H1 (cell line): ENCODE data around the gene OR56A4. TPM values are rescaled to one million over a fixed set of nuclear protein-coding genes. Genes with fewer than 3 reads are reported as not detected.
A peak's percentile ranks its signal among the peaks of the same experiment; 100 is the strongest.

Source experiments
- CTCF ChIA-PET: fragments of 300-600 bp; sonication (Branson Sonifier 250); formaldehyde crosslinking; loops from one replicate; lab custom pipeline; 2021; ENCODE audit not compliant: partially characterized antibody; lab: Charles Lee
- POLR2A ChIA-PET: fragments of 300-600 bp; sonication (Branson Sonifier 250); formaldehyde crosslinking; loops from one replicate; lab custom pipeline; 2021; ENCODE audit warnings: inconsistent platforms; ENCODE audit not compliant: partially characterized antibody; lab: Charles Lee
- DNase-seq, 2 experiments: peaks; one replicate each; pipeline versions ENCODE4 v3.0.0 to v3.0.0-alpha.2; 2010 to 2022; ENCODE audit warnings: low spot score in 2 of 2, low read depth in 1 of 2, mixed read lengths in 1 of 2
- FAIRE-seq: peaks from 2 replicates; lab custom pipeline; 2011; peaks lifted over from hg19 to GRCh38; lab: Jason Lieb, UNC
- H2AFZ ChIP-seq: 2 replicates; pipeline ENCODE4 v1.8.1; 2012; ENCODE audit warnings: low read length, inconsistent platforms
- H2AK5ac ChIP-seq: 2 replicates; pipeline ENCODE4 v1.6.1; 2013; ENCODE audit warnings: low read depth, low read length
- H2BK120ac ChIP-seq: replicated peaks from 2 replicates; pipeline ENCODE3; 2013; ENCODE audit warnings: low read depth, low read length, inconsistent platforms
- H2BK12ac ChIP-seq: 2 replicates; pipeline ENCODE4 v1.6.1; 2013; ENCODE audit warnings: low read depth, low read length
- H2BK15ac ChIP-seq: 2 replicates; pipeline ENCODE4 v1.6.1; 2013; ENCODE audit warnings: low read length
- H2BK20ac ChIP-seq: 2 replicates; pipeline ENCODE4 v1.6.1; 2013; ENCODE audit warnings: low read length
- H2BK5ac ChIP-seq: 2 replicates; pipeline ENCODE4 v1.6.1; 2013; ENCODE audit warnings: low read depth, low read length
- H3K14ac ChIP-seq: 2 replicates; pipeline ENCODE4 v1.6.1; 2013; ENCODE audit warnings: inconsistent platforms; ENCODE audit not compliant: insufficient read length
- H3K18ac ChIP-seq: 2 replicates; pipeline ENCODE4 v1.6.1; 2013; ENCODE audit warnings: low read length; ENCODE audit errors: extremely low read depth
- H3K23ac ChIP-seq: 2 replicates; pipeline ENCODE4 v1.6.1; 2013; ENCODE audit warnings: inconsistent platforms; ENCODE audit not compliant: insufficient read length
- H3K23me2 ChIP-seq: 2 replicates; pipeline ENCODE4 v1.6.1; 2013; ENCODE audit warnings: low read depth, low read length
- H3K27ac ChIP-seq: 2 replicates; pipeline ENCODE4 v1.6.1; 2011; ENCODE audit warnings: low read depth, low read length, inconsistent platforms
- H3K27me3 ChIP-seq, 4 experiments: replicated peaks in 1 of 4; 1 replicate in 1 of 4; 2 replicates in 3 of 4; pipeline versions ENCODE4 v1.6.1 to v1.8.1; 2011 to 2013; ENCODE audit warnings: low read length in 3 of 4, mild to moderate bottlenecking in 3 of 4, inconsistent platforms in 2 of 4, mixed read lengths in 2 of 4, moderate library complexity in 1 of 4; ENCODE audit not compliant: control insufficient read depth in 3 of 4, insufficient read depth in 3 of 4; ENCODE audit errors: extremely low read depth in 1 of 4
- H3K36me3 ChIP-seq, 4 experiments: 2 replicates each; pipeline versions ENCODE4 v1.6.1 to v1.8.1; 2011 to 2013; ENCODE audit warnings: mild to moderate bottlenecking in 4 of 4, low read length in 3 of 4, moderate library complexity in 2 of 4, control low read depth in 1 of 4, inconsistent platforms in 1 of 4; ENCODE audit not compliant: insufficient read depth in 4 of 4, control insufficient read depth in 2 of 4
- H3K4ac ChIP-seq: replicated peaks from 2 replicates; pipeline ENCODE3; 2013; ENCODE audit warnings: low read length, low read depth, mixed read lengths, inconsistent platforms; ENCODE audit not compliant: insufficient read length
- H3K4me1 ChIP-seq, 4 experiments: replicated peaks in 1 of 4; 1 replicate in 1 of 4; 2 replicates in 3 of 4; pipeline versions ENCODE4 v1.6.1 to v1.8.1; 2011 to 2013; ENCODE audit warnings: low read length in 3 of 4, inconsistent platforms in 2 of 4, mixed read lengths in 1 of 4; ENCODE audit not compliant: insufficient read depth in 4 of 4, control insufficient read depth in 3 of 4
- H3K4me2 ChIP-seq, 2 experiments: 2 replicates each; pipeline versions ENCODE4 v1.6.1 to v1.8.1; 2011 to 2013; ENCODE audit warnings: low read depth in 2 of 2, low read length in 2 of 2, control low read depth in 1 of 2, inconsistent platforms in 1 of 2, mild to moderate bottlenecking in 1 of 2; ENCODE audit not compliant: insufficient read depth in 1 of 2
- H3K4me3 ChIP-seq, 4 experiments: fragments of 200-600, 300-600 bp in 1 of 4; sonication (generic), shearing (Covaris generic), sonication (Bioruptor Twin) in 1 of 4; 2 replicates each; pipeline versions ENCODE4 v1.5.1 to v1.8.1; 2011 to 2016; ENCODE audit warnings: low read length in 4 of 4, low read depth in 3 of 4, control low read depth in 2 of 4, inconsistent platforms in 2 of 4, mild to moderate bottlenecking in 2 of 4, mixed read lengths in 1 of 4, moderate library complexity in 1 of 4; ENCODE audit not compliant: insufficient read depth in 2 of 4; ENCODE audit errors: extremely low read depth in 1 of 4
- H3K56ac ChIP-seq: replicated peaks from 2 replicates; pipeline ENCODE3; 2013; ENCODE audit warnings: low read depth, mild to moderate bottlenecking, mixed read lengths, low read length, inconsistent platforms; ENCODE audit not compliant: insufficient read length
- H3K79me1 ChIP-seq: 2 replicates; pipeline ENCODE4 v1.6.1; 2013; ENCODE audit warnings: low read depth, low read length, control low read depth
- H3K79me2 ChIP-seq, 2 experiments: 2 replicates each; pipeline versions ENCODE4 v1.6.1 to v1.8.1; 2012 to 2013; ENCODE audit warnings: low read length in 2 of 2, mild to moderate bottlenecking in 2 of 2, inconsistent platforms in 1 of 2; ENCODE audit not compliant: insufficient read depth in 2 of 2, control insufficient read depth in 1 of 2
- H3K9ac ChIP-seq, 4 experiments: replicated peaks in 1 of 4; 1 replicate in 1 of 4; 2 replicates in 3 of 4; pipeline versions ENCODE4 v1.6.1 to v1.8.1; 2011 to 2013; ENCODE audit warnings: low read depth in 3 of 4, low read length in 3 of 4, control low read depth in 2 of 4, mild to moderate bottlenecking in 2 of 4, moderate library complexity in 2 of 4, inconsistent platforms in 1 of 4; ENCODE audit errors: extremely low read depth in 1 of 4
- H3K9me3 ChIP-seq, 2 experiments: 2 replicates each; pipeline versions ENCODE4 v1.6.1 to v1.8.1; 2012 to 2013; ENCODE audit warnings: mild to moderate bottlenecking in 2 of 2, moderate library complexity in 2 of 2, control low read depth in 1 of 2, inconsistent platforms in 1 of 2, low read depth in 1 of 2, low read length in 1 of 2, mixed read lengths in 1 of 2; ENCODE audit not compliant: insufficient read depth in 2 of 2
- H4K20me1 ChIP-seq, 2 experiments: replicated peaks in 1 of 2; 2 replicates each; pipeline versions ENCODE3 to v1.8.1; 2011 to 2013; ENCODE audit warnings: inconsistent platforms in 2 of 2, low read length in 2 of 2, mild to moderate bottlenecking in 1 of 2; ENCODE audit not compliant: insufficient read depth in 2 of 2, control insufficient read depth in 1 of 2
- H4K5ac ChIP-seq: 2 replicates; pipeline ENCODE4 v1.6.1; 2013; ENCODE audit warnings: low read length, low read depth, mixed read lengths, inconsistent platforms; ENCODE audit not compliant: insufficient read length
- H4K8ac ChIP-seq: 2 replicates; pipeline ENCODE4 v1.8.0; 2013; ENCODE audit warnings: mild to moderate bottlenecking, moderate library complexity, low read length, inconsistent platforms; ENCODE audit not compliant: insufficient read depth; ENCODE audit errors: extremely low read depth
- H4K91ac ChIP-seq: replicated peaks from 2 replicates; pipeline ENCODE3; 2013; ENCODE audit warnings: low read length, mixed read lengths, inconsistent platforms; ENCODE audit not compliant: insufficient read length
- FOSL1 ChIP-seq: IDR thresholded peaks from 2 replicates; pipeline ENCODE4 v1.6.1; 2011; ENCODE audit warnings: mild to moderate bottlenecking, low read depth, low read length, moderate library complexity; ENCODE audit not compliant: insufficient read depth
- WGBS, 2 experiments: shearing (Covaris generic) in 1 of 2; methylation state at CpG; one replicate each; pipeline versions ENCODE4 v1.1.6 to v1.1.7; 2013 to 2015; ENCODE audit warnings: low lambda C conversion rate in 2 of 2, mixed read lengths in 2 of 2, inconsistent platforms in 1 of 2, low coverage in 1 of 2, missing lambda C conversion rate in 1 of 2; ENCODE audit not compliant: insufficient replicate concordance in 2 of 2, insufficient coverage in 1 of 2, insufficient read length in 1 of 2; ENCODE audit errors: extremely low coverage in 1 of 2, missing lambda C conversion rate in 1 of 2; 5-methylcytosine and 5-hydroxymethylcytosine counted together
- polyA plus RNA-seq, 7 experiments: library from polyadenylated mRNA; depleted of rRNA in 3 of 7; stranded (reverse) in 5 of 7; unstranded in 2 of 7; fragments of >200 nt in 5 of 7; fragments of 200-250 nt in 2 of 7; gene quantifications; 1 replicate in 5 of 7; 2 replicates in 1 of 7; 4 replicates in 1 of 7; pipeline versions ENCODE4 v1.2.1 to v1.2.3, GENCODE V29; 2011 to 2013; ENCODE audit warnings: missing spikeins in 2 of 7, mixed read lengths in 2 of 7
- total RNA-seq: library from RNA; stranded (reverse); fragmentation: NEBNext Ultra II Directional; extraction: Animal tissue kit (Norgen Biotek cat#: 25700); gene quantifications from 2 replicates; pipeline ENCODE4 v1.2.1, GENCODE V29; 2021
- TF ChIP-seq, protein P1 (sequence below), 3 experiments: IDR thresholded peaks; 1 replicate in 2 of 3; 2 replicates in 1 of 3; pipeline versions ENCODE4 v1.5.1 to v1.6.1; 2011; ENCODE audit warnings: low read length in 3 of 3, mild to moderate bottlenecking in 3 of 3, inconsistent platforms in 2 of 3, low read depth in 1 of 3, moderate library complexity in 1 of 3; ENCODE audit not compliant: insufficient read depth in 1 of 3; ENCODE audit errors: control extremely low read depth in 1 of 3

Gene OR56A4
- total and polyA plus RNA-seq, 2 of the 8 experiments (the other 6 are each of a cell fraction or from before 2014, with no cell fraction given) = 0.15 TPM; not detected in 1

DNA sequence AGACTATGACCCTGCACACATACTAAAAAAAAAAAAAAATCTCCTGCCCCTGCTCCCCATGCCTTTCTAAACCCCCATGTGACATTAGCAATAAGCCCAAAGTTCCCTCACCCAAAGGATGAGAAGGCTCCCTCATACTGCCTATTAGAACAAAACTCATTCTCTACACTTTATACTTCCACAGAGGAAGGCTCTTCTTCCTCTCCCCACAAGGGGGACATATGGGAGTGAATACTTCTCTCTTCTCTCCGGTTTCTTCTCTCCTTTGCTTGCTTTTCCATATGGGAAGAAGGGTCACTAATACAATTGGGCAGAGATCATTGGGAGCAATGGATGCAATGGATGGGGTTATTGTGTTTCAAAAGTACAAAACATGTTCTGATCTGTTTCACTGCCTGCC lies 23.3 kb downstream of the OR56A4 start:
- Histone ChIP-seq H3K4me3 (no peak overlapping the region), H3K9ac (no peak overlapping the region), H3K27ac (no peak overlapping the region), H2BK15ac (no peak overlapping the region), H4K20me1 (no peaks in the 10 kb centered on the region), H3K18ac (no peak overlapping the region), H2AFZ (no peak overlapping the region), H3K23ac (no peak overlapping the region), H3K4ac (no peak overlapping the region), H2BK120ac (no peak overlapping the region), H2BK12ac (no peak overlapping the region), H3K4me2 (no peak overlapping the region), H2BK20ac (no peak overlapping the region), H4K5ac (no peak overlapping the region), H3K79me2 (no peaks in the 10 kb centered on the region), H3K23me2 (no peaks in the 10 kb centered on the region), H3K56ac (no peak overlapping the region), H3K36me3 (no peaks in the 10 kb centered on the region), H3K14ac (no peak overlapping the region), H2BK5ac (no peak overlapping the region), H4K8ac (no peak overlapping the region), H3K4me1 (no peaks in the 10 kb centered on the region), H2AK5ac (no peak overlapping the region), H3K27me3 (no peaks in the 10 kb centered on the region), H4K91ac (no peak overlapping the region), H3K79me1 (no peaks in the 10 kb centered on the region), H3K9me3 (no peaks in the 10 kb centered on the region)
- FAIRE-seq = no peak
- POLR2A ChIA-PET = no interaction called here
- 64% methylated on average over 1 of the region's 1 CpG; no CpG with 5 or more reads in 1 of the 2 experiments for WGBS, 2 experiments
- DNase-seq = no peak
- CTCF ChIA-PET = no interaction called here
- TF ChIP-seq FOSL1 = no peak
- TF ChIP-seq, protein P1, sequence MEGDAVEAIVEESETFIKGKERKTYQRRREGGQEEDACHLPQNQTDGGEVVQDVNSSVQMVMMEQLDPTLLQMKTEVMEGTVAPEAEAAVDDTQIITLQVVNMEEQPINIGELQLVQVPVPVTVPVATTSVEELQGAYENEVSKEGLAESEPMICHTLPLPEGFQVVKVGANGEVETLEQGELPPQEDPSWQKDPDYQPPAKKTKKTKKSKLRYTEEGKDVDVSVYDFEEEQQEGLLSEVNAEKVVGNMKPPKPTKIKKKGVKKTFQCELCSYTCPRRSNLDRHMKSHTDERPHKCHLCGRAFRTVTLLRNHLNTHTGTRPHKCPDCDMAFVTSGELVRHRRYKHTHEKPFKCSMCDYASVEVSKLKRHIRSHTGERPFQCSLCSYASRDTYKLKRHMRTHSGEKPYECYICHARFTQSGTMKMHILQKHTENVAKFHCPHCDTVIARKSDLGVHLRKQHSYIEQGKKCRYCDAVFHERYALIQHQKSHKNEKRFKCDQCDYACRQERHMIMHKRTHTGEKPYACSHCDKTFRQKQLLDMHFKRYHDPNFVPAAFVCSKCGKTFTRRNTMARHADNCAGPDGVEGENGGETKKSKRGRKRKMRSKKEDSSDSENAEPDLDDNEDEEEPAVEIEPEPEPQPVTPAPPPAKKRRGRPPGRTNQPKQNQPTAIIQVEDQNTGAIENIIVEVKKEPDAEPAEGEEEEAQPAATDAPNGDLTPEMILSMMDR (IDR thresholded peaks at IDR 0.05; ENCODE audit: control extremely low read depth in 1 of 3, insufficient read depth in 1 of 3, low read depth in 1 of 3, low read length in 3 of 3) = peak in 1 of 3 experiments; percentile 27; a peak in 2 of 4 replicates
